ENCODE measurements around the gene NUDT22.

- TF ChIP-seq CTCF (IDR thresholded peaks at IDR 0.05) (no peak), POLR2A (IDR thresholded peaks at IDR 0.05) (no peak)
Measured at GRCh38 chr11:64223001-64223651, 2.9 kb upstream of the NUDT22 start.
